A549 (cell line): ENCODE measurements around the gene ARHGAP31. TPM values are rescaled to one million over a fixed set of nuclear protein-coding genes. Genes with fewer than 3 reads are reported as not detected.

Experiments used
- ATAC-seq, 2 experiments: fragments of 200-7000 bp in 1 of 2; fragments of >200 bp in 1 of 2; cut with Nextera tagmentation in 1 of 2; cut with Tn5 transposase in 1 of 2; 3 replicates each; pipeline versions ENCODE4 v1.8.0 to v1.9.1; 2018 to 2020; ENCODE audit warnings: mild to moderate bottlenecking in 1 of 2, moderate library complexity in 1 of 2
- CTCF ChIA-PET: fragments of 300-600 bp; sonication (Branson Sonifier 250); formaldehyde crosslinking; extraction: SDS; loops from one replicate; lab custom pipeline; 2021; ENCODE audit warnings: antibody characterized with exemption, inconsistent platforms; lab: Yijun Ruan, JAX
- POLR2A ChIA-PET: fragments of 350-600 bp; formaldehyde crosslinking; extraction: SDS; loops from one replicate; lab custom pipeline; 2021; ENCODE audit warnings: antibody characterized with exemption, inconsistent platforms; lab: Yijun Ruan, JAX
- DNase-seq, 2 experiments: peaks; one replicate each; pipeline versions ENCODE4 v3.0.0 to v3.0.0-alpha.2; 2011 to 2016; ENCODE audit warnings: low read depth in 1 of 2, low spot score in 1 of 2
- FAIRE-seq: peaks from 2 replicates; lab custom pipeline; 2011; peaks lifted over from hg19 to GRCh38; lab: Jason Lieb, UNC
- H3K27ac ChIP-seq, 2 experiments: fragments of >200 bp; sonication (Bioruptor Twin); formaldehyde crosslinking; 3 replicates each; pipeline ENCODE4 v1.5.1; 2016 to 2017
- H3K4me1 ChIP-seq: fragments of >200 bp; sonication (Bioruptor Twin); formaldehyde crosslinking; 3 replicates; pipeline ENCODE4 v1.6.1; 2016
- H3K4me2 ChIP-seq: fragments of >200 bp; sonication (Bioruptor Twin); formaldehyde crosslinking; 3 replicates; pipeline ENCODE4 v1.6.1; 2016
- H3K4me3 ChIP-seq: fragments of >200 bp; sonication (Bioruptor Twin); formaldehyde crosslinking; 3 replicates; pipeline ENCODE4 v1.5.1; 2016
- H3K9me3 ChIP-seq: fragments of >200 bp; sonication (Bioruptor Twin); formaldehyde crosslinking; 3 replicates; pipeline ENCODE4 v1.6.1; 2016
- CBX2 ChIP-seq: fragments of 200-600 bp; sonication (generic); IDR thresholded peaks from 2 replicates; pipeline ENCODE4 v1.6.1; 2016; ENCODE audit warnings: low read depth, mild to moderate bottlenecking, borderline replicate concordance
- CBX8 ChIP-seq: fragments of 200-600 bp; sonication (generic); IDR thresholded peaks from 2 replicates; pipeline ENCODE4 v1.6.1; 2016
- CEBPB ChIP-seq, 2 experiments: fragments of >200 bp in 1 of 2; sonication (Bioruptor Twin) in 1 of 2; formaldehyde crosslinking in 1 of 2; IDR thresholded peaks; 2 replicates each; pipeline ENCODE4 v1.6.1; 2012 to 2016
- CHD4 ChIP-seq: fragments of 200-600 bp; sonication (generic); IDR thresholded peaks from 2 replicates; pipeline ENCODE4 v1.6.1; 2016; ENCODE audit warnings: antibody characterized with exemption, mild to moderate bottlenecking, borderline replicate concordance
- EHMT2 ChIP-seq: fragments of 200-600 bp; sonication (generic); IDR thresholded peaks from 2 replicates; pipeline ENCODE4 v1.6.1; 2016; ENCODE audit warnings: antibody characterized with exemption, low read depth, mild to moderate bottlenecking, moderate library complexity
- EP300 ChIP-seq, 2 experiments: fragments of >200 bp; sonication (Bioruptor Twin); formaldehyde crosslinking; IDR thresholded peaks; 2 replicates in 1 of 2; 3 replicates in 1 of 2; pipeline ENCODE4 v1.6.1; 2016 to 2017
- HOXB5 ChIP-seq: fragments of 250-450 bp; sonication (Bioruptor Pico); IDR thresholded peaks from 2 replicates; pipeline ENCODE4 v1.5.0; 2020; ENCODE audit warnings: mild to moderate bottlenecking, moderate library complexity
- JUNB ChIP-seq: fragments of >200 bp; sonication (Bioruptor Twin); formaldehyde crosslinking; IDR thresholded peaks from 2 replicates; pipeline ENCODE4 v1.6.1; 2016
- MYC ChIP-seq: IDR thresholded peaks from 2 replicates; pipeline ENCODE4 v1.6.1; 2012; ENCODE audit warnings: mild to moderate bottlenecking, inconsistent platforms, low read length, improper control_type of control experiment, borderline replicate concordance
- NPAS2 ChIP-seq: fragments of 250-450 bp; sonication (Bioruptor Pico); IDR thresholded peaks from 2 replicates; pipeline ENCODE4 v1.8.0; 2022; ENCODE audit warnings: mild to moderate bottlenecking, moderate library complexity, borderline replicate concordance
- NR3C1 ChIP-seq: fragments of >200 bp; sonication (Bioruptor Twin); formaldehyde crosslinking; IDR thresholded peaks from 3 replicates; pipeline ENCODE4 v1.6.1; 2017
- POLR2A ChIP-seq: IDR thresholded peaks from 2 replicates; pipeline ENCODE4 v1.6.1; 2012; ENCODE audit warnings: mild to moderate bottlenecking, low read length
- SREBF2 ChIP-seq: fragments of 450-650 bp; IDR thresholded peaks from 2 replicates; pipeline ENCODE4 v1.6.1; 2014; ENCODE audit warnings: mild to moderate bottlenecking, moderate library complexity
- TFCP2L1 ChIP-seq: fragments of 250-450 bp; sonication (Bioruptor Pico); IDR thresholded peaks from 2 replicates; pipeline ENCODE4 v1.5.0; 2021; ENCODE audit warnings: mild to moderate bottlenecking
- WGBS: methylation state at CpG from one replicate; pipeline ENCODE4 v1.1.6; 2017; ENCODE audit errors: missing lambda C conversion rate; 5-methylcytosine and 5-hydroxymethylcytosine counted together
- polyA plus RNA-seq, 4 experiments: library from polyadenylated mRNA; depleted of rRNA in 3 of 4; stranded (reverse); fragments of >200 nt; fragmentation: RNase III in 1 of 4; extraction: RNeasy Plus Mini Kit Qiagen cat#74134 plus additional on column Dnase treatment in 1 of 4; gene quantifications; 2 replicates in 3 of 4; 3 replicates in 1 of 4; pipeline ENCODE4 v1.2.3, GENCODE V29; 2011 to 2017
- TF ChIP-seq, protein P1 (sequence below): fragments of >200 bp; sonication (Bioruptor Twin); formaldehyde crosslinking; IDR thresholded peaks from 3 replicates; pipeline ENCODE4 v1.6.1; 2016
- TF ChIP-seq, protein P2 (sequence below): fragments of 250-450 bp; sonication (Bioruptor Pico); IDR thresholded peaks from 2 replicates; pipeline ENCODE4 v1.5.0; 2020; ENCODE audit warnings: low read depth, mild to moderate bottlenecking, moderate library complexity
- TF ChIP-seq, protein P3 (sequence below): IDR thresholded peaks from 2 replicates; pipeline ENCODE4 v1.6.1; 2012; ENCODE audit warnings: low read depth, borderline replicate concordance
- TF ChIP-seq, protein P4 (sequence below): IDR thresholded peaks from 2 replicates; pipeline ENCODE4 v1.6.1; 2012
- TF ChIP-seq, protein P5 (sequence below): fragments of 450-650 bp; IDR thresholded peaks from 2 replicates; pipeline ENCODE4 v1.6.1; 2014; ENCODE audit warnings: antibody characterized with exemption

ARHGAP31 gene
- polyA plus RNA-seq, 2 of the 4 experiments (the other 2 are of a cell fraction) = 0.93 to 1.3 TPM

DNA sequence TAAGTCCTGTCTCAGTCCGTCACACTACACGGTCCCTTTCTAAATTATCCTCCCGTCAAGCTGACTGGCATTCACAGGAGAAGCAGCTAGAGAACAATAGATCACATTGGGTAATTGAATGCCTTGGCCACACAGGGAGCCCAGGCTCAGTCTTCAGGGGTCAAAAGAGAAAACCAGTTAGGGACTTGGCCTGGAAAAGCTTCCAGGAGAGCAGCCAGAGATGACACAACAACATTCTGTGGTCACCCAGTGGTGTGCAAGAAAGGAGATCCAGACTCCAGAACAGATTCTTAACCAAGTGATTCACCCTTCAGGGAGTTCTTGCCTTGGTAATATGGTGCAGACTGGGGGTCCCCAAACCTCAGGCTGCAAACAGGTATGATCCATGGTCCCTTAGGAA, 15.9 kb downstream of the ARHGAP31 start:
- Histone ChIP-seq H3K4me2 (no peak overlapping the region), H3K27ac (peak overlapping the region in 1 of 2 experiments; percentile 35; a peak in 1 of 6 replicates), H3K9me3 (no peaks in the 10 kb centered on the region), H3K4me3 (no peak overlapping the region), H3K4me1 (no peaks in the 10 kb centered on the region)
- DNase-seq = no peak
- CTCF ChIA-PET = no interaction called here
- no peak for FAIRE-seq
- 95% methylated on average over 3 of the region's 3 CpGs for WGBS
- ATAC-seq = peak in 1 of 2 experiments; percentile 63; a peak in 2 of 6 replicates
- POLR2A ChIA-PET = no interaction called here
- TF ChIP-seq, protein P1, sequence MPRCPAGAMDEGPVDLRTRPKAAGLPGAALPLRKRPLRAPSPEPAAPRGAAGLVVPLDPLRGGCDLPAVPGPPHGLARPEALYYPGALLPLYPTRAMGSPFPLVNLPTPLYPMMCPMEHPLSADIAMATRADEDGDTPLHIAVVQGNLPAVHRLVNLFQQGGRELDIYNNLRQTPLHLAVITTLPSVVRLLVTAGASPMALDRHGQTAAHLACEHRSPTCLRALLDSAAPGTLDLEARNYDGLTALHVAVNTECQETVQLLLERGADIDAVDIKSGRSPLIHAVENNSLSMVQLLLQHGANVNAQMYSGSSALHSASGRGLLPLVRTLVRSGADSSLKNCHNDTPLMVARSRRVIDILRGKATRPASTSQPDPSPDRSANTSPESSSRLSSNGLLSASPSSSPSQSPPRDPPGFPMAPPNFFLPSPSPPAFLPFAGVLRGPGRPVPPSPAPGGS = no peak
- TF ChIP-seq EP300 (IDR thresholded peaks at IDR 0.05) = peak in 1 of 2 experiments; percentile 25; a peak in 1 of 5 replicates

DNA sequence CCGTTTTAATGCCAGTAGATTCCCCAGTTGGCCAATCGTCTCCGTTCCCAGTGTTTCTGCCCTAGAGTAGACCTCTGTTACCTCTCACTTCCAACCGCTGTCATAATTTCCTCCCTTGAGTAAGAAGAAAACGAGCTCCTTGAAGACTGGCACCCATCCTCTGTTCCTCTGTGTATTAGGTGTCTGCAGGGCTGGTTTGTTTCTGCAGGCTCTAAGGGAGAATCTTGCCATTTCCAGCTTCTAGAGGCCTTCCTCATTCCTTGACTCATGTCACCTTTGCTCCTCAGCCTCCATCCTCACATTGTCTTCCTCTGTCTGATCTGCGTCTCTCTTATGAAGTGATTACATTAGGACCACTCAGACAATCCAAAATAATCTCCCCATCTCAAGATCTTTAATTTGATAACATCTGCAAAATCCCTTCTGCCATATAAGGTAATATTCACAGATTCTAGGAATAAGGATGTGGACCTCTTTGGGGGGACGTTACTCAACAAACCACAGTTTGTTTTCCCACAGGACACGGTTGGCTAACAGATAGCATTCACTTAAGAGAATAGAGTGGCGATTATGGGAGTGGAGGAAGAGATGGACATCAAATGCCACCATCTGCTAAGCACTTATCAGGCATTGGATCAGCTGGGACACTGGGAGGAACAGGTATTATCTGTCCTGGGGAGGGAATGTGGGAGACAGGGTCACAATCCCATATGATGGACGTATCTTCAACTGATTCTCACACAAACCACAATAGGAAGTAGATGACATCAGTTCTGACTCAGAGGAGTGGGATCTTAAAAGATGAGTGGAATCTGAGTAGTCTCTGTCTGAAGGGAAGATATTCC, 17.1 kb downstream of the ARHGAP31 start:
- peak; percentile 68 to 71; a peak in 3 of 6 replicates for ATAC-seq

DNA sequence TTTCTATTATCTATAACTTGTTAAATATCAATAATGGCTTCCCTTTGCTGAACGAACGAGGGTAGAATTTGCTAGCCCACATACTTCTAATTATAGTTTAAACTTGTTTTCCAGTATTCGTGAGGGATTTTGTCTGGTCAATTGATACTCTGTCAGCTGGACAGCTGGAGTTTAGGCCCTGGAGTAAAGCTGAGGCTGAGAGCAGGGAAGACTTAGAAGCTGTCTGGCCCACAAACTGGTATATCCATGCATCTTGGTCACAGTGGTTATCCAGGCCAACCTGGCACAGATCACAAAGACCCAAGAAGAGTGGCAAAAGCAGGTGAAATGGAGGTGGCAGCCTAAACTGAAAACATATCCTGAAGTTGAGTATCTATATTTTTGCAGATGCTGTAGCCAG, 19.3 kb downstream of the ARHGAP31 start:
- no peak for ATAC-seq
- no peak overlapping the region for H3K4me2 ChIP-seq
- ChIA-PET POLR2A (no interaction called here), CTCF (interaction anchor here (0.8 kb wide), 1 partner anchor 39 kb away, joined by 4 read pairs; no protein-coding TSS in a partner anchor)
- no peak overlapping the region for H3K4me3 ChIP-seq
- 86% methylated on average over 3 of the region's 3 CpGs for WGBS
- H3K4me1 ChIP-seq = no peaks in the 10 kb centered on the region
- no peaks in the 10 kb centered on the region for H3K9me3 ChIP-seq
- no peak for TF ChIP-seq CBX8
- TF ChIP-seq SREBF2 = no peak
- TF ChIP-seq POLR2A = no peak
- TF ChIP-seq NR3C1 = no peak
- TF ChIP-seq MYC = no peak
- no peak for TF ChIP-seq CBX2
- TF ChIP-seq, protein P2, sequence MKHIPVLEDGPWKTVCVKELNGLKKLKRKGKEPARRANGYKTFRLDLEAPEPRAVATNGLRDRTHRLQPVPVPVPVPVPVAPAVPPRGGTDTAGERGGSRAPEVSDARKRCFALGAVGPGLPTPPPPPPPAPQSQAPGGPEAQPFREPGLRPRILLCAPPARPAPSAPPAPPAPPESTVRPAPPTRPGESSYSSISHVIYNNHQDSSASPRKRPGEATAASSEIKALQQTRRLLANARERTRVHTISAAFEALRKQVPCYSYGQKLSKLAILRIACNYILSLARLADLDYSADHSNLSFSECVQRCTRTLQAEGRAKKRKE (CRISPR knock-in tag) = no peak
- no peak for TF ChIP-seq HOXB5 (CRISPR knock-in tag)
- TF ChIP-seq TFCP2L1 (CRISPR knock-in tag) = no peak
- TF ChIP-seq, protein P3, sequence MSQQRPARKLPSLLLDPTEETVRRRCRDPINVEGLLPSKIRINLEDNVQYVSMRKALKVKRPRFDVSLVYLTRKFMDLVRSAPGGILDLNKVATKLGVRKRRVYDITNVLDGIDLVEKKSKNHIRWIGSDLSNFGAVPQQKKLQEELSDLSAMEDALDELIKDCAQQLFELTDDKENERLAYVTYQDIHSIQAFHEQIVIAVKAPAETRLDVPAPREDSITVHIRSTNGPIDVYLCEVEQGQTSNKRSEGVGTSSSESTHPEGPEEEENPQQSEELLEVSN = no peak
- no peak for TF ChIP-seq CEBPB (IDR thresholded peaks at IDR 0.05)
- TF ChIP-seq CHD4 = no peak
- TF ChIP-seq NPAS2 (CRISPR knock-in tag) = no peak
- TF ChIP-seq, protein P4, sequence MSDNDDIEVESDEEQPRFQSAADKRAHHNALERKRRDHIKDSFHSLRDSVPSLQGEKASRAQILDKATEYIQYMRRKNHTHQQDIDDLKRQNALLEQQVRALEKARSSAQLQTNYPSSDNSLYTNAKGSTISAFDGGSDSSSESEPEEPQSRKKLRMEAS = no peak
- TF ChIP-seq, protein P5, sequence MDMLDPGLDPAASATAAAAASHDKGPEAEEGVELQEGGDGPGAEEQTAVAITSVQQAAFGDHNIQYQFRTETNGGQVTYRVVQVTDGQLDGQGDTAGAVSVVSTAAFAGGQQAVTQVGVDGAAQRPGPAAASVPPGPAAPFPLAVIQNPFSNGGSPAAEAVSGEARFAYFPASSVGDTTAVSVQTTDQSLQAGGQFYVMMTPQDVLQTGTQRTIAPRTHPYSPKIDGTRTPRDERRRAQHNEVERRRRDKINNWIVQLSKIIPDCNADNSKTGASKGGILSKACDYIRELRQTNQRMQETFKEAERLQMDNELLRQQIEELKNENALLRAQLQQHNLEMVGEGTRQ = no peak
- TF ChIP-seq EHMT2 = no peak
- DNase-seq = no peak
- FAIRE-seq = no peak
- no peak overlapping the region for H3K27ac ChIP-seq

More for the DNA sequence above, 17.1 kb downstream of the ARHGAP31 start:
- FAIRE-seq (no peak), DNase-seq (peak; percentile 23 to 28)
- POLR2A ChIA-PET = no interaction called here
- 68% methylated on average over 10 of the region's 10 CpGs for WGBS
- CTCF ChIA-PET = interaction anchor here (0.9 kb wide), 1 partner anchor 276 kb away, joined by 3 read pairs; no protein-coding TSS in a partner anchor
- Histone ChIP-seq H3K4me2 (0 out of 3 replicates have a peak overlapping the region, but pooled peaks have one; percentile 1), H3K9me3 (no peaks in the 10 kb centered on the region), H3K4me3 (no peak overlapping the region), H3K4me1 (no peaks in the 10 kb centered on the region), H3K27ac (peak overlapping the region in 1 of 2 experiments; percentile 28; a peak in 1 of 6 replicates)
- TF ChIP-seq JUNB (no peak), TFCP2L1 (CRISPR knock-in tag) (no peak)
